Testis (tissue), 3 donors: ENCODE data around the gene CFAP46. TPM values are rescaled to one million over a fixed set of nuclear protein-coding genes. Genes with fewer than 3 reads are reported as not detected.

Source experiments
- DNase-seq: peaks from one replicate; pipeline ENCODE4 v3.0.0-alpha.2; 2019
- H3K27ac ChIP-seq, 2 donors: fragments of 200-600 bp; sonication (generic); one replicate each; pipeline ENCODE4 v1.5.1; 2019
- H3K27me3 ChIP-seq: fragments of 200-600 bp; sonication (generic); one replicate; pipeline ENCODE4 v1.5.1; 2019
- H3K36me3 ChIP-seq: fragments of 200-600 bp; sonication (generic); one replicate; pipeline ENCODE4 v1.5.1; 2017; ENCODE audit warnings: low read depth; ENCODE audit errors: missing control alignments
- H3K4me1 ChIP-seq: fragments of 200-600 bp; sonication (generic); one replicate; pipeline ENCODE4 v1.5.1; 2019
- H3K4me3 ChIP-seq, 2 donors: fragments of 200-600 bp; sonication (generic); one replicate each; pipeline ENCODE4 v1.5.1; 2017 to 2019
- H3K9me3 ChIP-seq: fragments of 200-600 bp; sonication (generic); one replicate; pipeline ENCODE4 v1.5.1; 2017
- CTCF ChIP-seq, 3 experiments: fragments of 450-650 bp in 2 of 3; fragments of 200-600 bp in 1 of 3; sonication (generic) in 1 of 3; IDR thresholded peaks; one replicate each; pipeline ENCODE4 v1.5.1; 2016 to 2019; ENCODE audit warnings: antibody characterized with exemption in 3 of 3, mild to moderate bottlenecking in 2 of 3, moderate library complexity in 1 of 3
- POLR2A ChIP-seq: fragments of 450-650 bp; IDR thresholded peaks from one replicate; pipeline ENCODE4 v1.6.1; 2017; ENCODE audit warnings: antibody characterized with exemption, mild to moderate bottlenecking, moderate library complexity
- WGBS, 2 donors: methylation state at CpG; one replicate each; pipeline ENCODE4 v1.1.5; 2018; 5-methylcytosine and 5-hydroxymethylcytosine counted together
- intact Hi-C: fragments of 100-400 bp; cut with DNase I; formaldehyde crosslinking; loops from one replicate; pipeline ENCODE4 v1.15.1; 2023; ENCODE audit warnings: low total_unique reads
- polyA plus RNA-seq: library from polyadenylated mRNA; stranded (reverse); fragments of 350-450 nt; fragmentation: Illumina TruSeq; extraction: RNeasy Lipid Tissue Mini Kit (QIAGEN cat#74804); gene quantifications from one replicate; pipeline ENCODE4 v1.2.3, GENCODE V29; 2014; ENCODE audit warnings: low read depth, low replicate concordance; ENCODE audit not compliant: insufficient read depth
- total RNA-seq, 2 donors: library from RNA; depleted of rRNA; stranded (reverse); fragments of >200 nt; gene quantifications; one replicate each; pipeline ENCODE4 v1.2.3, GENCODE V29; 2016

The CFAP46 gene
- total and polyA plus RNA-seq, 3 donors from 2014 or later: 36.0 to 67.6 (median 59.0) TPM

- TF ChIP-seq CTCF (IDR thresholded peaks at IDR 0.05) (no peak), POLR2A (no peak)
- Histone ChIP-seq H3K4me1 (no peaks in the 10 kb centered on the region), H3K4me3 (no peak overlapping the region), H3K36me3 (no peaks in the 10 kb centered on the region), H3K27ac (no peak overlapping the region), H3K9me3 (no peaks in the 10 kb centered on the region), H3K27me3 (no peaks in the 10 kb centered on the region)
- intact Hi-C loops: no loop called here
- no peak for DNase-seq
- 76 to 79% methylated on average over 22 to 24 of the region's 24 CpGs for WGBS, 2 donors
These were observed 37.4 kb upstream of the CFAP46 start for GRCh38 chr10:132979491-132980425.

- Histone ChIP-seq H3K27me3 (no peaks in the 10 kb centered on the region), H3K4me3 (no peak overlapping the region), H3K9me3 (no peaks in the 10 kb centered on the region), H3K27ac (no peak overlapping the region), H3K4me1 (no peaks in the 10 kb centered on the region), H3K36me3 (no peaks in the 10 kb centered on the region)
- DNase-seq: no peak
- TF ChIP-seq POLR2A (no peak), CTCF (IDR thresholded peaks at IDR 0.05) (no peak)
- WGBS, 2 donors: 88 to 90% methylated on average over 9 of the region's 9 CpGs
- intact Hi-C loops: no loop called here
These were observed 36.2 kb upstream of the CFAP46 start for GRCh38 chr10:132978542-132978941.

- H3K9me3 ChIP-seq: no peaks in the 10 kb centered on the region
- DNase-seq: no peak
- no peak overlapping the region for H3K4me3 ChIP-seq
- H3K36me3 ChIP-seq: no peaks in the 10 kb centered on the region
- TF ChIP-seq CTCF (IDR thresholded peaks at IDR 0.05) (no peak), POLR2A (no peak)
- WGBS, 2 donors: 80 to 90% methylated on average over 27 of the region's 27 CpGs
- H3K27ac ChIP-seq: no peak overlapping the region
- H3K4me1 ChIP-seq: no peaks in the 10 kb centered on the region
- intact Hi-C loops: no loop called here
- no peaks in the 10 kb centered on the region for H3K27me3 ChIP-seq
These were observed 35.4 kb upstream of the CFAP46 start for GRCh38 chr10:132977807-132978206.

- 96 to 97% methylated on average over 16 to 25 of the region's 25 CpGs for WGBS, 2 donors
- TF ChIP-seq POLR2A: no peak
- no peak for TF ChIP-seq CTCF (IDR thresholded peaks at IDR 0.05)
- no peak overlapping the region for H3K27ac ChIP-seq
- H3K36me3 ChIP-seq: no peaks in the 10 kb centered on the region
- intact Hi-C loops: no loop called here
- no peak for DNase-seq
- no peaks in the 10 kb centered on the region for H3K4me1 ChIP-seq
- H3K4me3 ChIP-seq: no peak overlapping the region
- H3K9me3 ChIP-seq: no peaks in the 10 kb centered on the region
- no peaks in the 10 kb centered on the region for H3K27me3 ChIP-seq
These were observed 34.7 kb upstream of the CFAP46 start for GRCh38 chr10:132977076-132977475.
